BE2C (cell line): ENCODE data around the gene RPL38.

ENCODE experiments used
- DNase-seq: peaks from one replicate; pipeline ENCODE4 v3.0.0-alpha.2; 2020
- H3K27me3 ChIP-seq: fragments of 250-450 bp; sonication (Bioruptor Pico); 2 replicates; pipeline ENCODE4 v1.5.1; 2020; ENCODE audit warnings: mild to moderate bottlenecking
- H3K36me3 ChIP-seq: fragments of 250-450 bp; sonication (Bioruptor Pico); 2 replicates; pipeline ENCODE4 v1.5.1; 2020; ENCODE audit warnings: mild to moderate bottlenecking
- H3K4me1 ChIP-seq: fragments of 250-450 bp; sonication (Bioruptor Pico); 2 replicates; pipeline ENCODE4 v1.5.1; 2020
- H3K4me3 ChIP-seq: 2 replicates; pipeline ENCODE4 v1.5.1; 2011; ENCODE audit warnings: low read depth, low read length
- H3K9me3 ChIP-seq: fragments of 250-450 bp; sonication (Bioruptor Pico); 2 replicates; pipeline ENCODE4 v1.5.1; 2020
- TF ChIP-seq, protein P1 (sequence below): IDR thresholded peaks from 2 replicates; pipeline ENCODE4 v1.5.1; 2012; ENCODE audit warnings: mild to moderate bottlenecking, low read depth, low read length

RPL38 gene

DNA sequence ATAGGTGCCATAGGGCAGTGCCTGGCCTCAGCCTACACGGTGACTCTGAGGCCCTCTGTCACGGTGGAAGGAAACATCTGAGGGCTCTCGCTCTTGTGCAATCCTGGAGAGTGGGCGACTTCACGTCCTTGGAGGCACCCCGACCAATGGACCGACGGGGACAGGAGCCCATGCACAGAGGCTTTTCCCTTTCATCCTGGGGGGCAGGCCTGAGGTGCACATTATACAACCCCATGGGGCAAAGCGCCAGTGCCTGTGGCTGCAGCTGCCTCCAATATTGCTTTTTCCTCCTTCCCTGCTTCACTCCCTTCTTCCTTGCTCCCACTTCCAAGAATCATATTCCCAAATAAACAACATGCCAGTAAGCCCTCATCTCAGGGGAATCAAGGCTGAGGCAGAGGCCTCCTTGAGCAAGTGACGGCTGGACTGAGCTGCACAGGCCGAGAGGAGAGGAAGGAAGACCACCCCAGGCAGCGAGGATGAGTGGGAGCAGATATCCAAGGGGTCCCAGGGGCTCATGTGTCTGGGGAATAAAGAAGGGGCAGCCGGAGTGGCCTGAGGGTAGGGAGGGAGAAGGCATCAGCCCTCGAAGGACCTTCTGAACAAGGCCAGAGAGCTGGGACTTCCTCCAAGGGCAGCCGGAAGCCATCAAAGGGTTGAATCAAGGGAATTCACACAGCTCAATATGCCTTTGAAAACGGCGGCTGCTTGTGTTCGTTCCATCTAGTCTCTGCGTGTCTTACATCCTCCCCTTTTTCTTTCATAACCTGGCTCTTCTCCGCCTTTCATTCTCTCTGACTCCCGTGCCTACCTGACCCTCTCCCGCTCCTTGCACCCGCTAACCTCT, 42.6 kb upstream of the RPL38 start:
- no peaks in the 10 kb centered on the region for H3K4me1 ChIP-seq
- H3K27me3 ChIP-seq, result no peaks in the 10 kb centered on the region
- H3K36me3 ChIP-seq, result no peaks in the 10 kb centered on the region
- no peak overlapping the region for H3K4me3 ChIP-seq
- no peaks in the 10 kb centered on the region for H3K9me3 ChIP-seq
- TF ChIP-seq, protein P1, sequence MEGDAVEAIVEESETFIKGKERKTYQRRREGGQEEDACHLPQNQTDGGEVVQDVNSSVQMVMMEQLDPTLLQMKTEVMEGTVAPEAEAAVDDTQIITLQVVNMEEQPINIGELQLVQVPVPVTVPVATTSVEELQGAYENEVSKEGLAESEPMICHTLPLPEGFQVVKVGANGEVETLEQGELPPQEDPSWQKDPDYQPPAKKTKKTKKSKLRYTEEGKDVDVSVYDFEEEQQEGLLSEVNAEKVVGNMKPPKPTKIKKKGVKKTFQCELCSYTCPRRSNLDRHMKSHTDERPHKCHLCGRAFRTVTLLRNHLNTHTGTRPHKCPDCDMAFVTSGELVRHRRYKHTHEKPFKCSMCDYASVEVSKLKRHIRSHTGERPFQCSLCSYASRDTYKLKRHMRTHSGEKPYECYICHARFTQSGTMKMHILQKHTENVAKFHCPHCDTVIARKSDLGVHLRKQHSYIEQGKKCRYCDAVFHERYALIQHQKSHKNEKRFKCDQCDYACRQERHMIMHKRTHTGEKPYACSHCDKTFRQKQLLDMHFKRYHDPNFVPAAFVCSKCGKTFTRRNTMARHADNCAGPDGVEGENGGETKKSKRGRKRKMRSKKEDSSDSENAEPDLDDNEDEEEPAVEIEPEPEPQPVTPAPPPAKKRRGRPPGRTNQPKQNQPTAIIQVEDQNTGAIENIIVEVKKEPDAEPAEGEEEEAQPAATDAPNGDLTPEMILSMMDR, result no peak
- no peak for DNase-seq

DNA sequence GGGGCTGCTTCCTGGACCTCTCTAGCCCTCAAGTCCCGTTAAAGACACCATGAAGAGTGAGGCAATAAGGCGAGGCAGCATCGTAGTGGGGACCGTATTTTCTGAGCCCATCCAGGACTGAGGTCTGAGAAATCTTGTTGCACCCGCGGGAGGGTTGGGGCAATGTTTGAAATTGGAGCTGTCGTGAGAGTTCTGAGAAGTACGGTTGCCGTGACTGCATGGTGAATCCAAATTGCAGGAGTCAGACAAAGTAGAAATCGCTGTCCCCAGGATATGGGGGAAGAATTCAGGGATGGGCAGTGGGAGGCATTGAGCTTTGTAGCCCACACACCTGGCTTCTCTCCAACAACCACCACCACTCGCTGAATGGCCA, 42.0 kb upstream of the RPL38 start:
- H3K36me3 ChIP-seq, result no peaks in the 10 kb centered on the region
- no peaks in the 10 kb centered on the region for H3K27me3 ChIP-seq
- no peak for DNase-seq
- no peaks in the 10 kb centered on the region for H3K4me1 ChIP-seq
- no peaks in the 10 kb centered on the region for H3K9me3 ChIP-seq
- H3K4me3 ChIP-seq, result no peak overlapping the region
- TF ChIP-seq, protein P1, result no peak

DNA sequence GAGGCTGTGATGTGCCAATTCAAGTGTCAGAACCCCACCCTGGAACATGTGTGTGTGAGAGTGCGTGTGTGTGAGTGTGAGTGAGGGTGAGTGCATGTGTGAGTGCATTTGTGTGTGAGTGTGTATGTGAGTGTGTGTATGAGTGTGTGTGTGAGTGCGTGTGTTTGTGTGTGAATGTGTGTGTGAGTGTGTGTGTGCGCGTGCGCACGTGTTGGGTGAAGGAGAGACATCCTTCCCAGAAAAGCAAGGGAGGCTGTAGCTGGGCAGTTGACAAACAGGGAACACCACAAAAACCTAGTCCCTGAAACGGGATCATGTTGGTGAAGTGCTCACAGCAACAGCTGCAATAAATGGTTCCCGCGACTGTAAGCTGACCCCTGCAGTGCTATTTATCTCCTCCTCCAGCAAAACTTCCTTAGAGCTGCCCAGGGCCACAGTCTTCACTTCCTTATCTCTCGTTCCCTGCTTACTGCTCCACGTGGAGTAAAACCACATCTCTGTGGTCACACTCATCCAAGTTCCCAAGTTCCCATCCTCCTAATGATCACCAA, 40.1 kb upstream of the RPL38 start:
- H3K9me3 ChIP-seq, result no peaks in the 10 kb centered on the region
- H3K36me3 ChIP-seq, result no peaks in the 10 kb centered on the region
- no peaks in the 10 kb centered on the region for H3K27me3 ChIP-seq
- DNase-seq, result no peak
- TF ChIP-seq, protein P1, result no peak
- no peak overlapping the region for H3K4me3 ChIP-seq
- no peaks in the 10 kb centered on the region for H3K4me1 ChIP-seq

DNA sequence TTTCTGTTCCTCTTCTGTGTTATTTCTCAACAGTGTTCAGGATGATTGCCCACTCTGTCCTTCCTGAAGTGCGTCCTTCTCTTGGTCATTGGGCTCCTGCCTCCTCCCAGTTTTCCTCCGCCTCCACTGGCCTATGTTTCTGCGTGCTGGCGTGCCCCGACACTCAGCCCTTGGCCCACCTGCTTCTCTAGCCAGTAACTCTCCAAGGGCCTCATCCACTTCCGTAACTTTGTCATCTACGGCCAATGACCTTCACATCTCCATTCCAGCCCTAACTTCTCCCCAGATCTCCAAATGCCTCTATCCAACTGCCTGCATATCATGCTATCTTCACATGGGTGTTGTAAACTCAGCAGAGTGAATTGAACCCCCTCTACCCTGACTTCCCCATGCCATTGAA, 39.6 kb upstream of the RPL38 start:
- Histone ChIP-seq H3K36me3 (no peaks in the 10 kb centered on the region), H3K27me3 (no peaks in the 10 kb centered on the region), H3K9me3 (no peaks in the 10 kb centered on the region), H3K4me3 (no peak overlapping the region), H3K4me1 (no peaks in the 10 kb centered on the region)
- TF ChIP-seq, protein P1, result no peak
- no peak for DNase-seq

DNA sequence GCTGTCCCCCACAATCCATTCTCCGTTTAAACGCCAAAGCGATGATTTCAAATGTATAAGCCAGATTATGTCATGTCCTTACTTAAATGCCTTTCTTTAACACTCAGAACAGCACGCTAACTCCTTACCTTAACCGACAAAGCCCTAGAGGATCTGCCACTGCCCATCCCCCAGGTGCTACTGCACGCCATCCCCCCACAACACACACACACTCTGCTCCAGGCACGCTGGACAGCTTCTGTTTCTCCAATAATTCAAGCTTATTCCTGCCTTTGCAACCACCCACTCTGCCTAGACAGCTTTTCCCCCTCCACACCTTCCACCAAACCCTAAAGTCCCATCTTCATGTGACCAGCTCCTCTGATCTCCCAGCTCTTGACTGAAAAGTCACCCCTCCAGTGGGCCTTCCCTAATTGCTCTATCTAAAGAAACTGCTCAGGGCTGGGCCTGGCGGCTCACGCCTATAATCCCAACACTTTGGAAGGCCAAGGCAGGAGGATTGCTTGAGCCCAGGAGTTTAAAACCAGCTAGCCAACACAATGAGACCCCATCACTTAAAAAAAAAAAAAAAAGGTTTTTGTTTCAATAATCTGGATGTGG, 38.9 kb upstream of the RPL38 start:
- H3K36me3 ChIP-seq, result no peaks in the 10 kb centered on the region
- no peaks in the 10 kb centered on the region for H3K4me1 ChIP-seq
- TF ChIP-seq, protein P1, result no peak
- no peak overlapping the region for H3K4me3 ChIP-seq
- H3K9me3 ChIP-seq, result no peaks in the 10 kb centered on the region
- no peaks in the 10 kb centered on the region for H3K27me3 ChIP-seq
- no peak for DNase-seq

DNA sequence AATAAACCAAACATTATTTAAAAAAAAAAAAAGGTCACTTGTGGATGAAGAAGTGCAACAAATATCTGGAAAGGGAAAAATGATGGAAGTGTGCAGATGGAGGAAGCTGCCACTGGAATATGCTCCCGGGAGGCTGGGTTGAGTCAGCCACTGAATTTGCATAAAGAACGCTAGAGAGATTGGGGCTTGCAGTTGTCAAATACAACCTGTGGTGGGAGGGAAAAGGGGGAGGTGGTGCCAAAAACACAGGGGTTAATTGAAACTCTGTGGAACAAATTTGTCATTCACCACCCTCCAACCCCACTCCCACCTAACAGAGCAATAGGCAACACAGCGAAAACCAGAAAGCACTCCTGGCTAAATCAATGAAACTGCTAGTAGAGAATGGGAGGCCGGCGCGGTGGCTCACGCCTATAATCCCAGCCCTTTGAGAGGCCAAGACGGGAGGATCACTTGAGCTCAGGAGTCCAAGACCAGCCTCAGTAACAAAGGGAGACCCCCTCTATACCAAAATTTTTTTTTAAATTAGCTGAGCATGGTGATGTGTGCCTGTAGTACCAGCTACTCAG, 37.6 kb upstream of the RPL38 start:
- no peak for DNase-seq
- Histone ChIP-seq H3K9me3 (no peaks in the 10 kb centered on the region), H3K27me3 (no peaks in the 10 kb centered on the region), H3K36me3 (no peaks in the 10 kb centered on the region), H3K4me1 (no peaks in the 10 kb centered on the region; the same call in 1 of the 2 replicates), H3K4me3 (no peak overlapping the region)
- TF ChIP-seq, protein P1, result no peak
